Effector CD8-positive, alpha-beta T cell (primary cell): Measurements from ENCODE around the gene RND2.
"Not testable (repeated sequence)": the region's sequence is repeated elsewhere in the genome, so short reads cannot be mapped to it uniquely, and the experiment has no call there.

Experiments
- DNase-seq: peaks from one replicate; lab custom pipeline; 2025; lab: John Stamatoyannopoulos, UW

The RND2 gene

DNA sequence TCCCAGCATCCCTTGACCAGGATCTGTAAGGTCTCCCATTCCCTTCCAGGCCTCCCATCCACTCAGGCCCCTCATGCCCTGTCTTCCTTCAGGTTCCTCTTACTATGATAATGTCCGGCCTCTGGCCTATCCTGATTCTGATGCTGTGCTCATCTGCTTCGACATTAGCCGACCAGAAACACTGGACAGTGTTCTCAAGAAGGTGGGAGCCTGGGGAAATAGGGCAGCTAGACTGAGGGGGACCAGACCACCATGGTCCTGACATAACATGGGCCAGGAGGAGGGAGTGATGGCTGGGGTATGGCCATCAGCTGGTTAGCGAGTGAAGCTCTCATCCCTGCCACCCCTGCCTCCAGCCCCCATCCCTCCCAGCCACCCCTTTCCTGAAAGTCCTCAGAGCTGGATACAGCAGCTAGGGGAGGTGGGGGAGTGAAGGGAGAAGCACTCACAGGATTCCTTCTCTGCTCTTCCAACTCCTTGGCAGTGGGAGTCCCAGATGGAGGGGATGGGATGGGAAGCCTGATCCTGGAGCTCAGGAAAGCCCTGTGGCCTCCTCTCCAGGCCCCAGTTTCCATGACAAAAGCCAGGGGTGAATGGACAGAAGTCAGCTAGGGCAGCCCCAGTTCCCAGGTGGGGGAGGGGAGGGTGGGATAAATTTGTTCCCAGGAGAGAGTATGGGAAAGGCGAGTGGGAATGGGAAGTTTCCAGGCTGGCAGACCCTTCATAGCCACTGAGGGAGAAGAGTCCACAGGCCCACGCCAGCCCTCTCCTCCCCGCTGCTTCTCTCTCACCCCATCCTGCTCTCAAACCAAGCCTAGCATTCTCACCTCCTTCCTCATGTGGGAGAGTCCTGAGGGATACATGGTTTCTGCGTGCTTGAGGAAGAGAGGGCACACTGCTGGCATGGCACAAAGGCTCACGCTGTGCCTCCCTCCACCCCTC, 2.3 kb downstream of the RND2 start:
- DNase-seq: no peak

DNA sequence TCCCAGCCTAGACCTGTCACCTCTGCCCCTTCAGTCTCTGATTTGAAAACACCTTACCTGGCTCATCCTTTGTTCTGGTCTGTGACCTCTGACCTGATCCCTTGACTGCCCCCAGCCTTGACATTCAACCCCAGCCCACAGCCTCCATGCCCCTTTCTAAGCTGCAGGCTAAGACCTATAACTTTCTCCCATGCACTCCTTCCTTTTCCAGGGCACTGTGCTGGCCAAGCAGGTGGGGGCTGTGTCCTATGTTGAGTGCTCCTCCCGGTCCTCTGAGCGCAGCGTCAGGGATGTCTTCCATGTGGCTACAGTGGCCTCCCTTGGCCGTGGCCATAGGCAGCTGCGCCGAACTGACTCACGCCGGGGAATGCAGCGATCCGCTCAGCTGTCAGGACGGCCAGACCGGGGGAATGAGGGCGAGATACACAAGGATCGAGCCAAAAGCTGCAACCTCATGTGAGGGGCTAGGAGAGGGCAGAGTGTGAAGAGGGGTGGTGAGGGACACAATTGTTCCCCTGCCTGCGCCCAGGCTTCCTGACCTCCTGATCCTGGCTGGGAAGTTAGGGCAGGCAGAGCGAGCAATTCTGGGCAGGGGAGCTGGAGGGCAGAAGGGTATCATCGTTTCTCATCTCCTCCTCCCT, 3.3 kb downstream of the RND2 start:
- DNase-seq: no peak

DNA sequence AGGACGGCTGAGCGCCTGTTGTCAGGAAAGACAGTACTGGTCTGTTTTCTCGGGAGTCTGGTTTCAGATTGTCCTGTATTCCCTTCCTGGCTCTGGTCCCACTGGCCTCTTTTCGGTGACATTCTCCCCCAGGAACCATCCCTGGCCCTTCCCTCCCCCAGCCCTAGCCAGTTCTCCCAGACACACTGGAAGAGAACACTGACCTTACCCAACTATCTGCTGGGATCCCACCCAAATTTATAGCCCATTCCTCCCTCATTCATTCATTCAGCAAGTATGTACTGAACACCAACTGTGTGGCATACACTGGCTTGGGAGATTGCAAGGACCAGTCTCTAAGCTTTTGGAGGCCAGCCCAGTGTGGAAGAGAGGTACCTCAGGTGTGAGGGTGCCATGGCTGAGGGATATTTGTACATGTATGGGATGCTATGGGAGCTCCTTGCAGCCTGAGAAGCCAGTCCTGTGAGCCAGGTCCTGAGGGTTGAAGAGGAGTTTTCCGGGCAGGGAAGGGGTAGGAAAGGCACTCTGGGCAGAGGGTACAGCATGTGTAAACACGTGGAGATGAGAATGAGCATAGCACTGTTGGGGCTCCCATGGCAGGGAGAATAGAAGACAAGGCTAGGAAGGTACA, 5.2 kb downstream of the RND2 start:
- DNase-seq: no peak

DNA sequence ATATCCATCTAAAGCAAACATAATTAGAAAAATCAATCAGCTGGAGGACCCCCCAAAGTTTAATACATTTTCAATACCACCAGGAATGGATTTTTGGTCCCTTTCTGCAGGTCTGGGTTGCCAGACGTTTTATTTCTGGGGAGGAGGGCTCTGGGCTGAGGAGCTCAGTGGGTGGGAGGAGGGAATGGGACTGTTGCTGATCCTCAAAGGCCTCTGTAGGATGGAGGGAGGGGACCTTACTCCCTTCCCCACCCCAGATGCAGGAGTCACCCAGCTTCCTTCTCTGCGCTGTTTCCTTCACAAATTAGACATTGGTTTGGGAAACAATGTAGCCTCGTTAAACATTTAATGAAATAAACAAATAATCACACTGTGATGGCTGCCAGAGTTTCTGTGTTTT, 6.6 kb downstream of the RND2 start:
- no peak for DNase-seq

DNA sequence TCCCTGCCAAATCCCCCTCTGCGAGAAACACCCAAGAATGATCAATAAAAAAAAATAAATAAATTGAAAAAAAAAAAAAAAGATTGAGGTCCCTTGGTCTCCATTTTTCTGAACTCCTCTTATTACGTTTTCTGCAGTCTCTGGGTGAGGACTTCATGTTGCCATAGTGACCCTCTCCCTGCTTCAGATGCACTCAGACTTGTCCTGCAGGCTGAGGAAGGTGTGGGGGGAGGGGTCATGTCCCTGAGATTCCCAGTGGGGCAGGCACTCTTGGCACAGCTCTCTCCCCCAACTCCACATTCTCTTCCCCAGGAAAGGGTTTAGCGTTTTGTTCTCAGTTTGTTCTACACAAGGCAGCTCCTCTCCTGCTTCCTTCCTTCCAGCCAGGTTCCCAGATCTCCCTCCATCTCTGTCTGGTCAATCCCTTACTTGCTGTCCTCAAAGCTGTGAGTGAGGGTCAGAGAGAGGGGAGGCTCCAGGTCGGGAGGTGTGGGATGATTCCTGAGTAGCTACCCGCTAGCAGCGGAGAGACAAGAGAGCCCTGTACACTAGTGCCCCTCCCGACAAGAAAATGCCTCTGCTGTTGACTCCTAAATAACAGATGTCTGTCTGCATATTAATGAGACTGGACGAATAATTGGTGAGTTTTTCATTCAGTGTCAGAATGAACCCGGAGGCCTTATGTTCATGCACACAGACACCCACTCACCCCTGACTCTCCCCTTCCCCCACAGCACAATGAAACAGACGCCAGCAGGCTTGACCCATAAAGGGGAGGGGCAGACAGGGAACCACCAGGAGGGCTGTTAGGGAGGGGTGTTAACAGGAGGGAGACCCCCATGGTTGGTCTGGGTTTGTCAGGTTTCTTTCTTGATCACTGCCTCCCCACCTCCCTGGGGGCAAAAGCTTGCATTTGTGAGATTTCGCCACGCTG, 9.2 kb downstream of the RND2 start:
- DNase-seq: no peak

DNA sequence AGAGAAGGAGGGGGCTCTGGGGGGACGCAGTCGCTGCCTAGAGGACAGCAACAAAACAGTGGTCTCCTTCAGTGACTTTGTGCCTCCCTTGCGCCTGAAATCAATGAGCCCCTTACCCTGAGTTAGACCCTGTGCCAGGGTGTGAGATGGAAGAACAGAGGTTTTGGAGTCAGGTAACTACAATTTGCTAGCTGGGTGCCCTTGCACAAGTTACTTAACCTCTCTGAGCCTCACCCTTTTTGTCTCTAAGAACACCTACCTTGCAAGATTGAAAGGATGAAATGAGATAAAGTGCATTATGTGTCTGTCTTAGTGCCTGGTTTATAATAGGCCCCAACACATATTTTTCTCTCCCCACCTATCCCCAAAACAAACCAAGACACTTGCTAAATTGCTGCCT, 9.9 kb downstream of the RND2 start:
- no peak for DNase-seq

DNA sequence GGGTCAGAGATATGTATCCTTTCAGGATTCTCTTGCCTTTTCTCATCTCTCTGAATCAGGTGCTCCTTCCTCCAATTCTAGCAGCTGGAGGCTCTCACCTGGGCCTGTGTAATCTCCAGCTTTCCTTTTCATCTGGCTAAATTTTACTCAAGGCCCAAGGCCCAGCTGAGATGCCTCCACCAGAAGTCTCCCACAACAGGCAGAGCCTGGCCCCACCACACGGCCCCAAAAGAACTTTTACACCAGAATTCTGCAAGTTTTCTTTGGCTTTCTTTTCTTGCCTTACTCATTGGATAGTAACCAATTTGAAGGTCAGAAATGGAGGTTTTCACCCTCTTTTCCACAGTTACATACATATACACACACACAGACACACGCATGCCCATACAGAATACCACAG, 14.6 kb downstream of the RND2 start:
- DNase-seq: no peak

DNA sequence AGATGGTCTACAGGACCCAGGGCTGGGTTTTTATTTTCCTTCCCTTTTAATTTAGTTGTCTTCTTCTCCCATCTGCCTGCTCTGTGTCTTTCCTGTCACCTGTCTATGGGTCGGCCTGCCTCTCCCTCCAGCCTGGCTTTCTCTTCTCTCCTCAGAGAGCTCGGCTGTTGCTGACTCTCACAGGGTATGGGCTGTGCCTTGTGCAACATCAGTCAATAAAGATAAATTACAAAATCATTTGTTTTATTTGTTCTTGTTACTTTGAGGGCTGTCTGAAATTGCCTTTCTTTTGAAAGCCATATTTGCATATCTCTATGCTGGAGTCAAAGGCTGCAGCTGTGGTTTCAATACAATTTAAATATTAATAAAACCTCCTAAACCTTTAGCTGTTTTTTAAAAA, 15.6 kb downstream of the RND2 start:
- no peak for DNase-seq

DNA sequence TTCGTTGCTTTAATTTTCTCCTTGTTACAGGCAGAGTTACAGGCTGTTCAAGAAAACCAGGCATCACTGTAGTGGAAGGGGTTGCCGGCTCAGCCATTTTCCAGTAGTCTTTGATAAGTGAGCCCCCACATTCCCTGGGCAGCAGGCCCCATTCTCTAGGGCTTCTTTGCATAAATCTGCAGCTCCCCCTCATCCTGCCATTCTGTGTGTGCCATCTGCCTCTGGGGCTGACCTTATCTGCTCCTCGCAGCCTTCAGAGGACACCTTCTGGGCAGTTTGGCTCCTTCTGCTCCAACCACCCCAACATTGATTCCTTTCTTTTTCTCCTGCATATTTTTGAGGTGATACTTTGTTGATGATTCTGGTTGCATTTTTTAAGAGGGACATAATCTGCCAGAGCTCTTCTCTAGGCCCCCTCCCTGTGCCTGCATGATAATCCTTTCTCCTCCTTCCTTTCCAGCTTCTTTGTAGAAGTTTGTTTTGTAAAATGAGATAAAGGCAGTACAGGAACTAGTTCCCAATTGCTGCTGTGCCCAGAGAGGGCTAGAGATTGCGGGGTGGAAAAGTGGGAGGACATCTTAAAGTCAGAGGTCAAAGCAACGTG, 17.1 kb downstream of the RND2 start:
- no peak for DNase-seq

DNA sequence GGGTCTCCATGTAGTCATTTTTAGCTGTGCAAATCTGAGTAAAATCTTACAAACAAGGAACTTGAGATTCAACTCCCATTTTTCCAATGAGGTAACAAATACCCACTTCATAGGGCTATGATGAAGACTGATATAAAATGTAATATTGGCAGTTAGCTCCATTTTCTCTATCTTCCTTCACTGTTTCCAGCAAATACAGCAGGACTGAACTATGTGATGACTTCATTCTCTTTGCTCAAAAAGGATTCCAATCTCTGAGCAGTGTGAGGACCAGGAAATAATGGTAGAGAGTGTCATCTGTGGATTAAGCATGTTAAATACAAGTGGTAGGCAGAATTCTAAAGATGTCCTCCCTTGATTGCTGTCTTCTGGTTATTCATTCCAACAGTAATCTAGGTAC, 18.3 kb downstream of the RND2 start:
- no peak for DNase-seq

DNA sequence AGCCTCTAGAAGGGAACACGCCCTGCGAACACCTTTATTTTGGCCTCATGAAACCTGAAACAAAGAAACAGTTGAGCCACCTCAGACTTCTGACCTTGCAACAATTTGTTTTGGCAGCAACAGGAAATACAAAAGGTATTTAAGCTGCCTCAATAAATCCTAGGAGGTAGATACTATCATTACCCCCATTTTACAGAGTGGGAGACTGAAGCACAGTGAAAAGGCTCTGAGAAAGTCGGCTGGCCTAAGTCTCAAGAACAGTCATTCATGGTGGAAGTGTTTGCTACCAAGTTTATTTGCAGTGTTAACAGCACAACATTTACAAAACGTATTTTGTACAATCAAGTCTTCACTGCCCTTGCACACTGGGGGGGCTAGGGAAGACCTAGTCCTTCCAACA, 19.0 kb downstream of the RND2 start:
- no peak for DNase-seq

DNA sequence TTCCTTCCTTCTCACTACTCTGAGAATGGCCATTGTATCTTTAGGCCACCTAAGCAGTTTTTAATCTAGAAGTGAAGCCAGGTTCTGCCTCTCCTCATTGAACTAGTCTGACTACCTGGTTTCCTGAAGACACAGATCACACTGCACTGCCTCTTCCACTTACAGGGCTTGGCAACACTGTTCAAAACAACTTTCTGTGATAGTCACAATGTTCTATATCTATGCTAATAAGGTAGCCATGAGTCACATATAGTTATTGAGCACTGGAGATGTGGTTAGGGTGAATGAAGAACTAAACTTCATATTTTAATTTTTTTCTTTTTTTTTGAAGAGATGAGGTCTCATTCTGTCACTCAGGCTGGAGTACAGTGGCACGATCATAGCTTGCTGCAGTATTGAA, 26.9 kb downstream of the RND2 start:
- DNase-seq: no peak

DNA sequence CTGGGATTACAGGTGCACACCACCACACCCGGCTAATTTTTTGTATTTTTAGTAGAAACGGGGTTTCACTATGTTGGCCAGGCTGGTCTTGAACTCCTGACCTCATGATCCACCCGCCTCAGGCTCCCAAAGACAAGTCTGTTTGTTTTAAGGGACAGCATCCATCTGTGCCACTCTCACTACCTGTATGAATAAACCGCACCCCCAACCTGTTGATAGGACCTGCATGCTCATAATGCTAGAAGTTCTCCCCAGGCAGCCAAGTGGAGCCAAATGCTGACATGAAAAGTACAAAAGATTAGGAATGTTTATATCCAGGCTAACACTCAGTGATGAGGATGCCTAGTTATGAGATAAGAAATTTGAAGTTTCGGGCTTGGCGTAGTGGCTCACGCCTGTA, 28.0 kb downstream of the RND2 start:
- DNase-seq: not testable (repeated sequence)

DNA sequence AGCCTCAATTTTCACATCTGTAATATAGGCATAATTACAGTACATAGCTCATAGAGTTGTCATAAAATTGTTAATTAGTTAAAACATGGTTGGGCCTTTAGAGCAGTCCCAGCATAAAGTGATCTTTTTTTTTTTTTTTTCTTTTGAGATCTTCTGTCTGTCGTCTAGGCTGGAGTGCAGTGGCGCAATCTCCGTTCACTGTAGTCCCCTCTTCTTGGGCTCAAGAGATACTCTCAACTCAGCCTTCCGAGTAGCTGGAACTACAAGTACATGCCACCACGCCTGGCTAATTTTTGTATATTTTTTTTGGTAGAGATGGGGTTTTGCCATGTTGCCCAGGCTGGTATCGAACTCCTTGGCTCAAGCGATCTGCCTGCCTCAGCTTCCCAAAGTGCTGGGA, 31.0 kb downstream of the RND2 start:
- DNase-seq: no peak

DNA sequence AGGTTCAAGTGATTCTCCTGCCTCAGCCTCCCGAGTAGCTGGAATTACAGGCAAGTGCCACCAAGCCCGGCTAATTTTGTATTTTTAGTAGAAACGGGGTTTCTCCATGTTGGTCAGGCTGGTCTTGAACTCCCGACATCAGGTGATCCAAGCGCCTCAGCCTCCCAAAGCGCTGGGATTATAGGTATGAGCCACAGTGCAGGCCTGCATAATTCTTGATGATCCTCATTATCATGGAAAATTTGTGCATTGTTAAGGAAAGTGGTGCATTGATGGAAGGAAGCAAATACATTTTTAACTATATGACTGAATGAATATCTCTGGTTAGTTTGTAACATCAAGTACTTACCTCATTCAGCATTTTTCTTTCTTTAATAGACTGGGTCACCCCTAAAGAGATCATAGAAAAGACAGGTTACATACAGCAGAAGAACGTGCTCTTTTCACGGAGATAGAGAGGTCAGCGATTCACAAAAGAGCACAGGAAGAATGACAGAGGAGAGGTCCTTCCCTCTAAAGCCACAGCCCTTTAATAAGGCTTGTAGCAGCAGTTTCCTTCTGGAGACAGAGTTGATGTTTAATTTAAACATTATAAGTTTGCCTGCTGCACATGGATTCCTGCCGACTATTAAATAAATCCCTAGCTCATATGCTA, 38.1 kb downstream of the RND2 start:
- DNase-seq: no peak

DNA sequence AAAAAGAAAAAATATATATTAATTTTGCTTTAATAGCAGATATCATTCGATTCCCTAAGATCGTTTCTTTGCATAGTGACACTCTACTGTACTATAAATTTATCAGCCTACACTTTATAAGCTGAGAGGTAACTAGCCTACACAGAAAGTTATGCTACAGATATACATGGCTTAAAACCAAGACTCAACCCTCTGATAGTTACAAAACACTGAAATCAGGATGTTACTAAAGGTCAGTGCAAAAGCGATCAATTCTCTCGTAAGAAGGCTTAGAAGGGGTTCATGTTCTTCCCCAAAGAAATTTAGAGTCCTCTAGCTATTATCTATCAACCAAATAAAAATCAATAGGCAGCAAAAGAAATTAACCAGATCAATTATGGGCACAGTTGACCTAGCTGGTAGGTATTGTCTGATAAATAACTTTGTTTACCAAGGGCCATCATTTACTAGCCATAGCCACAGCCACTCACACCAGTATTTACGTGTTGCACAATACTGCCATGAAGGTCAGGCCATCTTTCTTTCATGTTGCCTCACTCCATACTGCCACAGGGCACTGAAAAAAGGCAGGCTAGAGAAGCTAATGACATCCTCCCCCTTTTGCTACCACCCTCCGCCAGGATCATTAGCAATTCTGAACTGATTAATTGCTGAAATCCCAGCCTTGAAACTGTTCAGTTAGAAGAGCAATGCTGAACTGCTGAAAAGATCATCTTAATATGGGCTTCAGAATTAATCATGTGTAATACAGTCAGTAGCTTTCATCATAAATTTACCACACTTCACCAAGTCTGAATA, 43.7 kb downstream of the RND2 start:
- DNase-seq: no peak

DNA sequence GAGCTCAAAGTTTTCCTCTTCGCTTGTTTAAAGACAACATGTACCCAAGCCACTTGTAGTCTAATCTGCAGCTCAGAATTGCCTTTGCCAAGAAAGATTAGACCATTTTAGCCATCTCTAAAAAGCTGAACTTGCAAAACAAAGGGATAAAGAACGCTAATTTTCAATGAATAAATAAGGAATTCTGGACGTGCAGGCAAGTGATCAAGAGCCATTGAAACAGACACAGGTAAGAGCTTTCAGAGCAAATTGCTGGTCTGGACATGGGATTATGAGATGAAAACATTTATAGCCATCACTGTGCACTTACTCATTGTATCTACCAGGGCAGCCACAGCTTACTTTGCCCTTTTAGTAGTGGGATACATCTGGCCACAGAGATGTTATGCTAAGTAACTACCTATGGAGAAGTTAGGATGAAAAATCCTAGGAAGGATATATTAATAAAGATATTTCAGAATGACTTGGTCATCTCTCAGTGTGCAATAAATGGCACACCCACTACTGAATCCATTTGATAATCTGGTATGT, 44.4 kb downstream of the RND2 start:
- DNase-seq: no peak

DNA sequence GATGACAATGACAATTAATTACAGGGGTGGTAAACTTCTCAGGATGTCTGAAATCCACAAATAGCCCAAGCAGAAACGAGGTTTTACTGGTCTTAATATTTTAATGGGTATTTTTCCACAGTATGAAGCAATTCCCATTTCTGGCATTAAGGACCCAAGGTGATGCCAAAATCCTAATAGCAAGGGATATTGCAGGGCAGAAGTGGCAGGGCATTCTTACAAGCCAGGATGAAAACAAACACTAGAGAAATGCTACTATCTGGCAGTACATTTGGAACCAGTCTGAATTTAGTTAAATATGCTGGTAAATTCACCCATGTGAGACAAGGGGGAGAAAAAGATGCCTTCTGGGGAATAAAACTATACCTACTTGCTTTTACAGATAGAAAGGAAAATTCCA, 45.2 kb downstream of the RND2 start:
- no peak for DNase-seq

DNA sequence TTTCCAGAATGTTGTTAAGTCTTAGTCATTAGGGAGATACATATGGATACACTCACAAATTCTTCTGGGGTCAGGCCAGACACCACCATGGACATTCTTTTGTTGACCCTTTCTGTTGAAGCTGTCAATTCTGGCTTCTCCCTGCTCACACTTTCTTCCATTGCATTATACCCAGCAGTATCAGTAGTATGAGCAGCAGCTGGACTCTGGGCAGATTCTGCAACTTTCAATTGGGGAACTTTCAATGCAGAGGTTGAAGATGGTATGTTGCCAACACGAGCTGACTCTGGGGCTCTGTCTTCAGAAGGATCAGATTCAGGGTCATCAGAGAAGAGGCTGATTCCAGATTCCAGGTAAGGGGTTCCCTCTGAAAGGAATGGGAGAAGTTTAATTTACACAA, 45.8 kb downstream of the RND2 start:
- DNase-seq: no peak

DNA sequence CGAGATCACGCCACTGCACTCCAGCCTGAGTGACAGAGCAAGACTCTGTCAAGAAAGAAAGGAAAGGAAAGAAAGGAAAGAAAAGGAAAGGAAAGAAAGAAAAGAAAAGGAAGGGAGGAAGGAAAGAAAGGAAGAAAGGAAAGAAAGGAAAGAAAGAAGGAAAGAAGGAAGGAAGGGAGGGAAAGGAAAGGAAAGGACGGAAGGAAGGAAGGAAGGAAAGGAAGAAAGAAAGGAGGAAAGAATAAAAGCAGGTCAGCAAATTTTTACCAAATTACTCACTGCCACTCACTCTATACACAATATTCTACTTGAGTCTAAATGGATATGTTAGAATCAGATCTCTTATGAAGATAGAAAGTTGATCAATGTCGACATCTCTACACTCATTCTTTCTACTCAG, 49.8 kb downstream of the RND2 start:
- no peak for DNase-seq
